CD14-positive monocyte (primary cell): ENCODE results near the gene ZNHIT3. TPM values are rescaled to one million over a fixed set of nuclear protein-coding genes. Genes with fewer than 3 reads are reported as not detected.

Source experiments
- DNase-seq, 3 donors: peaks; one replicate each; pipeline ENCODE4 v3.0.0-alpha.2; 2011 to 2022
- H2AFZ ChIP-seq: 2 replicates; pipeline ENCODE4 v1.6.0; 2012; ENCODE audit warnings: mild to moderate bottlenecking, low read depth, low read length, inconsistent platforms; ENCODE audit not compliant: insufficient read depth, poor library complexity, severe bottlenecking
- H3K27ac ChIP-seq, 2 donors: 1 replicate in 1 of 2; 2 replicates in 1 of 2; pipeline ENCODE4 v1.5.1; 2012 to 2013; ENCODE audit warnings: low read length in 2 of 2, control low read depth in 1 of 2, inconsistent platforms in 1 of 2, low read depth in 1 of 2, mild to moderate bottlenecking in 1 of 2
- H3K27me3 ChIP-seq, 2 donors: one replicate each; pipeline versions ENCODE4 v1.6.0 to v1.6.1; 2011 to 2013; ENCODE audit warnings: low read length in 2 of 2; ENCODE audit not compliant: control insufficient read depth in 2 of 2, insufficient read depth in 2 of 2
- H3K36me3 ChIP-seq, 2 donors: replicated peaks in 1 of 2; 1 replicate in 1 of 2; 2 replicates in 1 of 2; pipeline versions ENCODE4 v1.5.1 to v1.6.1; 2012 to 2013; ENCODE audit warnings: low read length in 2 of 2, control low read depth in 1 of 2, inconsistent platforms in 1 of 2, mild to moderate bottlenecking in 1 of 2; ENCODE audit not compliant: insufficient read depth in 2 of 2, control insufficient read depth in 1 of 2
- H3K4me1 ChIP-seq, 2 donors: 1 replicate in 1 of 2; 2 replicates in 1 of 2; pipeline versions ENCODE4 v1.5.1 to v1.6.1; 2012 to 2013; ENCODE audit warnings: low read length in 2 of 2, control low read depth in 1 of 2, inconsistent platforms in 1 of 2, mild to moderate bottlenecking in 1 of 2, moderate library complexity in 1 of 2; ENCODE audit not compliant: insufficient read depth in 2 of 2, control insufficient read depth in 1 of 2
- H3K4me2 ChIP-seq: replicated peaks from 2 replicates; pipeline ENCODE3; 2012; ENCODE audit warnings: low read length, moderate library complexity, mild to moderate bottlenecking; ENCODE audit not compliant: poor library complexity, severe bottlenecking; ENCODE audit errors: extremely low read depth
- H3K4me3 ChIP-seq, 3 experiments: fragments of 200-600 bp in 1 of 3; sonication (generic) in 1 of 3; replicated peaks in 1 of 3; 1 replicate in 2 of 3; 2 replicates in 1 of 3; pipeline ENCODE4 v1.5.1; 2011 to 2013; ENCODE audit warnings: low read length in 3 of 3, mild to moderate bottlenecking in 3 of 3, control low read depth in 2 of 3, low read depth in 2 of 3, inconsistent platforms in 1 of 3, moderate library complexity in 1 of 3
- H3K79me2 ChIP-seq: 2 replicates; pipeline ENCODE4 v1.6.0; 2012; ENCODE audit warnings: mild to moderate bottlenecking, control low read depth, inconsistent platforms, low read length, moderate library complexity; ENCODE audit not compliant: insufficient read depth
- H3K9ac ChIP-seq: 2 replicates; pipeline ENCODE4 v1.6.0; 2017; ENCODE audit warnings: low read length, mild to moderate bottlenecking; ENCODE audit not compliant: insufficient read depth, poor library complexity, severe bottlenecking
- H3K9me3 ChIP-seq, 2 donors: replicated peaks in 1 of 2; 1 replicate in 1 of 2; 2 replicates in 1 of 2; pipeline versions ENCODE4 v1.5.1 to v1.6.1; 2012 to 2013; ENCODE audit warnings: low read length in 2 of 2, control low read depth in 1 of 2; ENCODE audit not compliant: control insufficient read depth in 1 of 2, insufficient read depth in 1 of 2
- H4K20me1 ChIP-seq: 2 replicates; pipeline ENCODE4 v1.6.0; 2012; ENCODE audit warnings: mild to moderate bottlenecking, low read length, control low read depth, moderate library complexity; ENCODE audit not compliant: insufficient read depth
- H3K27ac Mint-ChIP-seq, 7 donors: one replicate each; pipeline ENCODE4 v1.8.0; 2020; ENCODE audit warnings: mild to moderate bottlenecking in 7 of 7, mixed read lengths in 7 of 7, moderate library complexity in 6 of 7, inconsistent platforms in 2 of 7
- H3K27me3 Mint-ChIP-seq, 3 donors: one replicate each; pipeline ENCODE4 v1.8.0; 2021 to 2022; ENCODE audit warnings: low read depth in 3 of 3, mild to moderate bottlenecking in 3 of 3, mixed read lengths in 3 of 3, moderate library complexity in 3 of 3, inconsistent platforms in 1 of 3
- H3K36me3 Mint-ChIP-seq, 2 donors: one replicate each; pipeline ENCODE4 v1.8.0; 2020; ENCODE audit warnings: mixed read lengths in 2 of 2, inconsistent platforms in 1 of 2, mild to moderate bottlenecking in 1 of 2
- H3K4me1 Mint-ChIP-seq: one replicate; pipeline ENCODE4 v1.8.0; 2020; ENCODE audit warnings: mild to moderate bottlenecking, mixed read lengths
- H3K4me3 Mint-ChIP-seq, 2 donors: one replicate each; pipeline ENCODE4 v1.8.0; 2020; ENCODE audit warnings: mild to moderate bottlenecking in 2 of 2, mixed read lengths in 2 of 2, moderate library complexity in 1 of 2
- H3K9me3 Mint-ChIP-seq, 7 donors: one replicate each; pipeline ENCODE4 v1.8.0; 2020 to 2022; ENCODE audit warnings: mixed read lengths in 7 of 7, mild to moderate bottlenecking in 6 of 7, moderate library complexity in 6 of 7, inconsistent platforms in 2 of 7
- CTCF ChIP-seq: fragments of 200-600 bp; IDR thresholded peaks from one replicate; pipeline ENCODE4 v1.8.0; 2022; ENCODE audit warnings: antibody characterized with exemption, mild to moderate bottlenecking
- WGBS: methylation state at CpG from one replicate; pipeline ENCODE4 v1.1.5; 2013; ENCODE audit warnings: missing lambda C conversion rate; ENCODE audit not compliant: insufficient coverage; 5-methylcytosine and 5-hydroxymethylcytosine counted together
- intact Hi-C, 2 donors: fragments of 100-400 bp; cut with micrococcal nuclease; formaldehyde crosslinking; loops; one replicate each; pipeline versions ENCODE4 v1.15.0 to v1.15.1; 2023
- polyA plus RNA-seq, 3 donors: library from polyadenylated mRNA; depleted of rRNA in 1 of 3; unstranded in 2 of 3; stranded (reverse) in 1 of 3; fragments of 300-500 nt in 2 of 3; fragments of >200 nt in 1 of 3; fragmentation: Illumina TruSeq in 2 of 3; gene quantifications; 1 replicate in 2 of 3; 2 replicates in 1 of 3; pipeline ENCODE4 v1.2.3, GENCODE V29; 2012 to 2021

The ZNHIT3 gene
- polyA plus RNA-seq, 3 donors = 27.6 to 70.4 (median 63.5) TPM

- no peak overlapping the region for H3K9ac ChIP-seq
- H3K4me1 ChIP-seq = no peaks in the 10 kb centered on the region
- peak overlapping the region in 1 of 7 donors; percentile 45 for H3K27ac Mint-ChIP-seq
- H3K4me3 Mint-ChIP-seq = no peak overlapping the region
- H3K4me2 ChIP-seq = no peak overlapping the region
- H3K4me1 Mint-ChIP-seq = no peaks in the 10 kb centered on the region
- WGBS = 100% methylated on average over 2 of the region's 3 CpGs
- no peaks in the 10 kb centered on the region for H3K27me3 Mint-ChIP-seq
- H3K27me3 ChIP-seq = no peaks in the 10 kb centered on the region
- peaks cover 73 to 81% of the 10 kb centered on the region in 2 donors for H3K36me3 Mint-ChIP-seq
- intact Hi-C loops = no loop called here
- peaks cover 27% of the 10 kb centered on the region for H4K20me1 ChIP-seq
- peaks cover 66 to 97% of the 10 kb centered on the region in 2 donors for H3K36me3 ChIP-seq
- H3K4me3 ChIP-seq = no peak overlapping the region
- no peak overlapping the region for H3K27ac ChIP-seq
- DNase-seq = no peak
- H3K79me2 ChIP-seq = peaks cover 18% of the 10 kb centered on the region
- no peaks in the 10 kb centered on the region for H3K9me3 ChIP-seq
- no peak overlapping the region for H2AFZ ChIP-seq
- TF ChIP-seq CTCF = no peak
- H3K9me3 Mint-ChIP-seq = peaks cover 0 to 1% (median 0%) of the 10 kb centered on the region in 7 donors
Measured at GRCh38 chr17:36495076-36495578, 8.6 kb downstream of the ZNHIT3 start.

- intact Hi-C loops = no loop called here
- H3K9me3 ChIP-seq = no peaks in the 10 kb centered on the region
- Mint-ChIP-seq H3K36me3 (peaks cover 71 to 83% of the 10 kb centered on the region in 2 donors), H3K27ac (peak overlapping the region in 4 of 7 donors; percentile 38 to 68 (median 63)), H3K4me1 (no peaks in the 10 kb centered on the region), H3K9me3 (peaks cover 0 to 1% (median 0%) of the 10 kb centered on the region in 7 donors), H3K4me3 (no peak overlapping the region), H3K27me3 (no peaks in the 10 kb centered on the region)
- H3K4me1 ChIP-seq = no peaks in the 10 kb centered on the region
- no peak overlapping the region for H3K4me2 ChIP-seq
- peaks cover 75 to 97% of the 10 kb centered on the region in 2 donors for H3K36me3 ChIP-seq
- 96% methylated on average over 7 of the region's 9 CpGs for WGBS
- no peak overlapping the region for H2AFZ ChIP-seq
- H3K4me3 ChIP-seq = no peak overlapping the region
- no peaks in the 10 kb centered on the region for H3K27me3 ChIP-seq
- no peak for TF ChIP-seq CTCF
- H3K79me2 ChIP-seq = peaks cover 8% of the 10 kb centered on the region
- no peak for DNase-seq
- H4K20me1 ChIP-seq = peaks cover 16% of the 10 kb centered on the region
- H3K9ac ChIP-seq = no peak overlapping the region
- no peak overlapping the region for H3K27ac ChIP-seq
Measured at GRCh38 chr17:36496018-36496789, 9.7 kb downstream of the ZNHIT3 start.
